IMR-90 (cell line): ENCODE measurements around the gene DAG1. TPM values are rescaled to one million over a fixed set of nuclear protein-coding genes. Genes with fewer than 3 reads are reported as not detected.

ENCODE experiments used
- ATAC-seq: fragments of 200-7000 bp; cut with Tn5 transposase; 2 replicates; pipeline ENCODE4 v1.9.1; 2020; ENCODE audit warnings: low read depth, mild to moderate bottlenecking, moderate library complexity
- BruUV-seq: library from RNA; stranded (reverse); fragments of 400-500 nt; replicated peaks from 2 replicates; lab custom pipeline; 2021; lab: Mats Ljungman, UMichigan
- CTCF ChIA-PET: fragments of 300-600 bp; formaldehyde crosslinking; extraction: SDS; loops from one replicate; lab custom pipeline; 2021; ENCODE audit warnings: antibody characterized with exemption; lab: Yijun Ruan, JAX
- POLR2A ChIA-PET: fragments of 300-600 bp; sonication (Branson Sonifier 250); formaldehyde crosslinking; loops from one replicate; lab custom pipeline; 2022; ENCODE audit warnings: antibody characterized with exemption; ENCODE audit not compliant: unreplicated experiment; lab: Charles Lee
- DNase-seq: peaks from one replicate; pipeline ENCODE4 v3.0.0; 2013
- H2AFZ ChIP-seq: replicated peaks from 2 replicates; pipeline ENCODE3; 2013; ENCODE audit warnings: low read length, mild to moderate bottlenecking; ENCODE audit not compliant: poor library complexity
- H2AK5ac ChIP-seq: 2 replicates; pipeline ENCODE4 v1.6.1; 2013; ENCODE audit warnings: low read depth, low read length, inconsistent platforms
- H2AK9ac ChIP-seq: replicated peaks from 2 replicates; pipeline ENCODE3; 2013; ENCODE audit warnings: mild to moderate bottlenecking, low read depth, low read length, moderate library complexity; ENCODE audit not compliant: poor library complexity
- H2BK120ac ChIP-seq: 2 replicates; pipeline ENCODE4 v1.6.1; 2013; ENCODE audit warnings: low read depth, low read length, inconsistent platforms
- H2BK15ac ChIP-seq: 3 replicates; pipeline ENCODE4 v1.6.1; 2013; ENCODE audit warnings: low read depth, low read length, inconsistent platforms
- H2BK20ac ChIP-seq: 2 replicates; pipeline ENCODE4 v1.6.1; 2013; ENCODE audit warnings: low read depth, mild to moderate bottlenecking, inconsistent platforms, low read length, moderate library complexity
- H2BK5ac ChIP-seq: 2 replicates; pipeline ENCODE4 v1.6.1; 2013; ENCODE audit warnings: mild to moderate bottlenecking, low read depth, low read length, inconsistent platforms; ENCODE audit not compliant: poor library complexity, severe bottlenecking
- H3K14ac ChIP-seq: replicated peaks from 2 replicates; pipeline ENCODE4 v1.6.1; 2013; ENCODE audit warnings: low read depth, low read length, inconsistent platforms
- H3K18ac ChIP-seq: 2 replicates; pipeline ENCODE4 v1.6.1; 2013; ENCODE audit warnings: low read depth, low read length, control low read depth
- H3K23ac ChIP-seq: 2 replicates; pipeline ENCODE4 v1.6.1; 2013; ENCODE audit warnings: low read depth, low read length, inconsistent platforms
- H3K27ac ChIP-seq: 2 replicates; pipeline ENCODE4 v1.5.1; 2013; ENCODE audit warnings: mild to moderate bottlenecking, control low read depth, low read length; ENCODE audit not compliant: insufficient read depth
- H3K27me3 ChIP-seq: 2 replicates; pipeline ENCODE4 v1.6.1; 2013; ENCODE audit warnings: low read length; ENCODE audit not compliant: control insufficient read depth, insufficient read depth
- H3K36me3 ChIP-seq: 2 replicates; pipeline ENCODE4 v1.6.1; 2013; ENCODE audit warnings: low read length, mixed read lengths; ENCODE audit not compliant: control insufficient read depth, insufficient read depth
- H3K4ac ChIP-seq: 2 replicates; pipeline ENCODE4 v1.6.1; 2013; ENCODE audit warnings: low read depth, low read length, inconsistent platforms
- H3K4me1 ChIP-seq: 2 replicates; pipeline ENCODE4 v1.6.1; 2013; ENCODE audit warnings: low read length, mixed read lengths; ENCODE audit not compliant: control insufficient read depth, insufficient read depth
- H3K4me2 ChIP-seq: 2 replicates; pipeline ENCODE4 v1.6.1; 2013; ENCODE audit warnings: low read depth, mild to moderate bottlenecking, control low read depth, low read length, moderate library complexity
- H3K4me3 ChIP-seq: 2 replicates; pipeline ENCODE4 v1.5.1; 2013; ENCODE audit warnings: low read depth, mild to moderate bottlenecking, control low read depth, low read length, moderate library complexity; ENCODE audit not compliant: insufficient read depth
- H3K56ac ChIP-seq: 2 replicates; pipeline ENCODE4 v1.6.1; 2013; ENCODE audit warnings: low read length, inconsistent platforms; ENCODE audit not compliant: insufficient read depth; ENCODE audit errors: extremely low read depth
- H3K79me1 ChIP-seq, 2 experiments: 2 replicates each; pipeline ENCODE4 v1.6.1; 2013; ENCODE audit warnings: low read length in 2 of 2, inconsistent platforms in 1 of 2, low read depth in 1 of 2
- H3K9ac ChIP-seq: 2 replicates; pipeline ENCODE4 v1.6.1; 2013; ENCODE audit warnings: low read depth, low read length, control low read depth
- H3K9me1 ChIP-seq: 2 replicates; pipeline ENCODE4 v1.6.1; 2013; ENCODE audit warnings: low read length, inconsistent platforms; ENCODE audit not compliant: insufficient read depth
- H3K9me3 ChIP-seq: 2 replicates; pipeline ENCODE4 v1.6.1; 2013; ENCODE audit warnings: low read length; ENCODE audit not compliant: control insufficient read depth, insufficient read depth
- H4K20me1 ChIP-seq: 2 replicates; pipeline ENCODE4 v1.6.1; 2013; ENCODE audit warnings: low read length, inconsistent platforms; ENCODE audit not compliant: insufficient read depth
- H4K5ac ChIP-seq: 2 replicates; pipeline ENCODE4 v1.6.1; 2013; ENCODE audit warnings: mild to moderate bottlenecking, low read depth, low read length, control low read depth
- H4K8ac ChIP-seq, 2 experiments: 2 replicates each; pipeline ENCODE4 v1.6.1; 2013; ENCODE audit warnings: low read depth in 2 of 2, low read length in 2 of 2, control low read depth in 1 of 2, inconsistent platforms in 1 of 2
- H4K91ac ChIP-seq: 2 replicates; pipeline ENCODE4 v1.6.1; 2013; ENCODE audit warnings: low read depth, low read length, inconsistent platforms; ENCODE audit not compliant: insufficient read depth
- BHLHE40 ChIP-seq: fragments of 150-350 bp; IDR thresholded peaks from 2 replicates; pipeline ENCODE4 v1.6.1; 2016; ENCODE audit warnings: mild to moderate bottlenecking, low read depth, low read length
- CEBPB ChIP-seq: IDR thresholded peaks from 2 replicates; pipeline ENCODE4 v1.6.1; 2012; ENCODE audit warnings: low read depth, low read length, improper control_type of control experiment
- CHD1 ChIP-seq: IDR thresholded peaks from 2 replicates; pipeline ENCODE4 v1.6.1; 2012; ENCODE audit warnings: low read depth, low read length, improper control_type of control experiment
- CTCF ChIP-seq: conservative IDR thresholded peaks from 2 replicates; pipeline ENCODE4 v1.5.1; 2012; ENCODE audit warnings: mild to moderate bottlenecking, low read depth, low read length, improper control_type of control experiment
- FOS ChIP-seq: fragments of 150-350 bp; IDR thresholded peaks from 2 replicates; pipeline ENCODE4 v1.6.1; 2016; ENCODE audit warnings: low read depth, low read length
- MAFK ChIP-seq: IDR thresholded peaks from 2 replicates; pipeline ENCODE4 v1.6.1; 2012; ENCODE audit warnings: low read depth, low read length, improper control_type of control experiment
- MAZ ChIP-seq: IDR thresholded peaks from 2 replicates; pipeline ENCODE4 v1.6.1; 2012; ENCODE audit warnings: low read depth, mild to moderate bottlenecking, low read length, improper control_type of control experiment, moderate library complexity, borderline replicate concordance
- MXI1 ChIP-seq: IDR thresholded peaks from 2 replicates; pipeline ENCODE4 v1.6.1; 2012; ENCODE audit warnings: low read depth, mild to moderate bottlenecking, low read length, moderate library complexity, borderline replicate concordance
- POLR2A ChIP-seq: IDR thresholded peaks from 2 replicates; pipeline ENCODE4 v1.6.1; 2012; ENCODE audit warnings: mild to moderate bottlenecking, low read depth, low read length
- RAD21 ChIP-seq: IDR thresholded peaks from 2 replicates; pipeline ENCODE4 v1.6.1; 2012; ENCODE audit warnings: low read length, improper control_type of control experiment
- RCOR1 ChIP-seq: IDR thresholded peaks from 2 replicates; pipeline ENCODE4 v1.6.1; 2012; ENCODE audit warnings: mild to moderate bottlenecking, low read length, improper control_type of control experiment; ENCODE audit not compliant: insufficient replicate concordance
- RFX5 ChIP-seq: IDR thresholded peaks from 2 replicates; pipeline ENCODE4 v1.8.0; 2012; ENCODE audit warnings: low read depth, mild to moderate bottlenecking, low read length, moderate library complexity
- SMC3 ChIP-seq: fragments of 150-350 bp; IDR thresholded peaks from 2 replicates; pipeline ENCODE4 v1.6.1; 2016; ENCODE audit warnings: low read depth, mild to moderate bottlenecking, antibody characterized with exemption, low read length, moderate library complexity
- USF2 ChIP-seq: fragments of 150-350 bp; IDR thresholded peaks from 2 replicates; pipeline ENCODE4 v1.6.1; 2017; ENCODE audit warnings: mild to moderate bottlenecking, antibody characterized with exemption, low read length, low read depth
- WGBS, 2 experiments: methylation state at CpG; one replicate each; pipeline versions ENCODE4 v1.1.5 to v1.1.7; 2013; ENCODE audit warnings: missing lambda C conversion rate in 2 of 2; ENCODE audit not compliant: insufficient read length in 1 of 2; ENCODE audit errors: extremely low coverage in 2 of 2; 5-methylcytosine and 5-hydroxymethylcytosine counted together
- dilution Hi-C: fragments of 300-500 bp; cut with HindIII; formaldehyde crosslinking; loops from one replicate; pipeline ENCODE4 v1.14.3; 2018; ENCODE audit warnings: low sequenced_read_pairs; ENCODE audit not compliant: unreplicated experiment
- in situ Hi-C: fragments of 300-500 bp; cut with MboI; formaldehyde crosslinking; loops from 3 replicates; pipeline ENCODE4 v1.14.3; 2019; ENCODE audit warnings: low sequenced_read_pairs, inconsistent platforms, mixed read lengths
- intact Hi-C: fragments of 100-400 bp; cut with micrococcal nuclease; formaldehyde crosslinking; loops from 2 replicates; pipeline ENCODE4 v1.10.0; 2022
- polyA plus RNA-seq, 3 experiments: library from polyadenylated mRNA; depleted of rRNA; stranded (reverse); fragments of >200 nt; gene quantifications; 2 replicates each; pipeline ENCODE4 v1.2.3, GENCODE V29; 2012; ENCODE audit warnings: low replicate concordance in 1 of 3
- total RNA-seq: library from RNA; depleted of rRNA; stranded (reverse); fragments of >200 nt; gene quantifications from 2 replicates; pipeline ENCODE4 v1.2.3, GENCODE V29; 2012

Gene DAG1
- total and polyA plus RNA-seq, 2 of the 4 experiments (the other 2 are of a cell fraction): 31.0 to 40.2 TPM

- Histone ChIP-seq H3K56ac (no peak overlapping the region), H3K4me2 (no peak overlapping the region), H2BK5ac (no peak overlapping the region), H3K9ac (no peak overlapping the region), H4K8ac (no peak overlapping the region), H2AK9ac (no peak overlapping the region), H2BK20ac (no peak overlapping the region), H2BK120ac (no peak overlapping the region), H2AK5ac (no peak overlapping the region), H3K79me1 (peaks cover 22 to 51% of the 10 kb centered on the region in 2 experiments), H2AFZ (no peak overlapping the region), H3K4ac (no peak overlapping the region), H3K4me1 (peaks cover 25% of the 10 kb centered on the region), H3K9me3 (no peaks in the 10 kb centered on the region), H2BK15ac (no peak overlapping the region), H3K9me1 (peaks cover 22% of the 10 kb centered on the region), H3K27me3 (no peaks in the 10 kb centered on the region), H3K14ac (0 out of 2 replicates have a peak overlapping the region, but pooled peaks have one; percentile 21), H3K18ac (no peak overlapping the region), H4K91ac (no peak overlapping the region), H4K5ac (no peak overlapping the region), H3K36me3 (no peaks in the 10 kb centered on the region), H3K27ac (no peak overlapping the region), H4K20me1 (no peaks in the 10 kb centered on the region), H3K4me3 (no peak overlapping the region), H3K23ac (0 out of 2 replicates have a peak overlapping the region, but pooled peaks have one; percentile 20)
- intact Hi-C loops: no loop called here
- DNase-seq: no peak
- dilution Hi-C loops: no loop called here
- TF ChIP-seq CTCF (no peak), RAD21 (no peak), FOS (no peak), BHLHE40 (no peak), USF2 (no peak), POLR2A (no peak), CEBPB (no peak), SMC3 (no peak), RCOR1 (no peak), MAZ (no peak), CHD1 (no peak), MXI1 (no peak), MAFK (no peak), RFX5 (no peak)
- ChIA-PET CTCF (no interaction called here), POLR2A (no interaction called here)
- WGBS, 2 experiments: no CpG with 5 or more reads among the region's 1 CpG
- BruUV-seq: no TSS peak
- in situ Hi-C loops: no loop called here
- ATAC-seq: no peak
Observed at GRCh38 chr3:49498239-49498638, 28.2 kb downstream of the DAG1 start.
